ENCODE data around the gene SYT17. TPM values are rescaled to one million over a fixed set of nuclear protein-coding genes. Genes with fewer than 3 reads are reported as not detected.

The SYT17 gene
- total RNA-seq, 2 experiments from 2014 or later: not detected

- POLR2A ChIA-PET: no interaction called here
Measured at GRCh38 chr16:19143599-19143956, 24.5 kb upstream of the SYT17 start.

GRCh38 chr16:19145010-19145409, 23.0 kb upstream of the SYT17 start:
- Mint-ChIP-seq H3K4me1 (ENCODE audit: low read depth) (no peaks in the 10 kb centered on the region), H3K27me3 (ENCODE audit: low read depth) (peaks cover 5% of the 10 kb centered on the region), H3K27ac (no peak overlapping the region), H3K9me3 (ENCODE audit: insufficient read depth) (no peaks in the 10 kb centered on the region), H3K36me3 (ENCODE audit: low read depth) (no peaks in the 10 kb centered on the region), H3K4me3 (no peak overlapping the region)
- CTCF ChIA-PET: interaction anchor here (0.9 to 1.5 kb wide), 2 partner anchors 26 to 59 kb away, joined by 3 to 4 read pairs; no protein-coding TSS in a partner anchor
- DNase-seq: no peak
- POLR2A ChIA-PET: no interaction called here
- no peak for ATAC-seq

More at GRCh38 chr16:19143599-19143956, 24.5 kb upstream of the SYT17 start:
- H3K27me3 Mint-ChIP-seq (ENCODE audit: low read depth): peaks cover 6% of the 10 kb centered on the region
- no peak for DNase-seq
- CTCF ChIA-PET: no interaction called here
- no peaks in the 10 kb centered on the region for H3K9me3 Mint-ChIP-seq (ENCODE audit: insufficient read depth)
- no peaks in the 10 kb centered on the region for H3K4me1 Mint-ChIP-seq (ENCODE audit: low read depth)
- no peak overlapping the region for H3K4me3 Mint-ChIP-seq
- H3K27ac Mint-ChIP-seq: no peak overlapping the region
- H3K36me3 Mint-ChIP-seq (ENCODE audit: low read depth): no peaks in the 10 kb centered on the region
- no peak for ATAC-seq

- ChIA-PET POLR2A (interaction anchor here (0.6 kb wide), 1 partner anchor 13 kb away, joined by 3 read pairs; no protein-coding TSS in a partner anchor), CTCF (interaction anchor here (0.8 kb wide), 1 partner anchor 212 kb away, joined by 3 read pairs; no protein-coding TSS in a partner anchor)
- Mint-ChIP-seq H3K27me3 (ENCODE audit: low read depth) (peaks cover 2% of the 10 kb centered on the region), H3K27ac (no peak overlapping the region), H3K4me1 (ENCODE audit: low read depth) (no peaks in the 10 kb centered on the region), H3K9me3 (ENCODE audit: insufficient read depth) (no peaks in the 10 kb centered on the region), H3K4me3 (no peak overlapping the region), H3K36me3 (ENCODE audit: low read depth) (no peaks in the 10 kb centered on the region)
- ATAC-seq: no peak
- DNase-seq: no peak
Measured at GRCh38 chr16:19147126-19147525, 20.9 kb upstream of the SYT17 start.

GRCh38 chr16:19147627-19148026, 20.4 kb upstream of the SYT17 start:
- Mint-ChIP-seq H3K27me3 (ENCODE audit: low read depth) (peaks cover 2% of the 10 kb centered on the region), H3K4me3 (no peak overlapping the region), H3K4me1 (ENCODE audit: low read depth) (no peaks in the 10 kb centered on the region), H3K36me3 (ENCODE audit: low read depth) (no peaks in the 10 kb centered on the region), H3K27ac (no peak overlapping the region), H3K9me3 (ENCODE audit: insufficient read depth) (no peaks in the 10 kb centered on the region)
- ChIA-PET POLR2A (no interaction called here), CTCF (interaction anchor here (0.8 kb wide), 1 partner anchor 212 kb away, joined by 3 read pairs; no protein-coding TSS in a partner anchor)
- no peak for ATAC-seq
- no peak for DNase-seq

GRCh38 chr16:19148189-19148588, 19.9 kb upstream of the SYT17 start:
- peaks cover 3% of the 10 kb centered on the region for H3K27me3 Mint-ChIP-seq (ENCODE audit: low read depth)
- no peak overlapping the region for H3K27ac Mint-ChIP-seq
- H3K9me3 Mint-ChIP-seq (ENCODE audit: insufficient read depth): no peaks in the 10 kb centered on the region
- no peak overlapping the region for H3K4me3 Mint-ChIP-seq
- ChIA-PET POLR2A (no interaction called here), CTCF (interaction anchor here (0.8 kb wide), 1 partner anchor 213 kb away, joined by 3 read pairs; no protein-coding TSS in a partner anchor)
- DNase-seq: no peak
- H3K4me1 Mint-ChIP-seq (ENCODE audit: low read depth): no peaks in the 10 kb centered on the region
- H3K36me3 Mint-ChIP-seq (ENCODE audit: low read depth): no peaks in the 10 kb centered on the region
- ATAC-seq: no peak

GRCh38 chr16:19151310-19151709, 16.7 kb upstream of the SYT17 start:
- ChIA-PET CTCF (no interaction called here), POLR2A (no interaction called here)
- DNase-seq (no peak), ATAC-seq (no peak)
- H3K4me1 Mint-ChIP-seq (ENCODE audit: low read depth): no peaks in the 10 kb centered on the region
- H3K27ac Mint-ChIP-seq: no peak overlapping the region
- H3K36me3 Mint-ChIP-seq (ENCODE audit: low read depth): no peaks in the 10 kb centered on the region
- no peaks in the 10 kb centered on the region for H3K9me3 Mint-ChIP-seq (ENCODE audit: insufficient read depth)
- peaks cover 14% of the 10 kb centered on the region for H3K27me3 Mint-ChIP-seq (ENCODE audit: low read depth)
- no peak overlapping the region for H3K4me3 Mint-ChIP-seq

GRCh38 chr16:19152042-19152441, 16.0 kb upstream of the SYT17 start:
- Mint-ChIP-seq H3K4me3 (no peak overlapping the region), H3K36me3 (ENCODE audit: low read depth) (no peaks in the 10 kb centered on the region), H3K27ac (no peak overlapping the region), H3K9me3 (ENCODE audit: insufficient read depth) (no peaks in the 10 kb centered on the region), H3K4me1 (ENCODE audit: low read depth) (no peaks in the 10 kb centered on the region), H3K27me3 (ENCODE audit: low read depth) (peaks cover 17% of the 10 kb centered on the region)
- CTCF ChIA-PET: no interaction called here
- DNase-seq: no peak
- POLR2A ChIA-PET: no interaction called here
- no peak for ATAC-seq

- Mint-ChIP-seq H3K9me3 (ENCODE audit: insufficient read depth) (no peaks in the 10 kb centered on the region), H3K27ac (no peak overlapping the region), H3K36me3 (ENCODE audit: low read depth) (no peaks in the 10 kb centered on the region), H3K4me3 (no peak overlapping the region), H3K27me3 (ENCODE audit: low read depth) (peaks cover 17% of the 10 kb centered on the region), H3K4me1 (ENCODE audit: low read depth) (no peaks in the 10 kb centered on the region)
- ChIA-PET CTCF (no interaction called here), POLR2A (no interaction called here)
- ATAC-seq (no peak), DNase-seq (no peak)
Measured at GRCh38 chr16:19153876-19154275, 14.2 kb upstream of the SYT17 start.

GRCh38 chr16:19162085-19162484, 6.0 kb upstream of the SYT17 start:
- no peak for ATAC-seq
- DNase-seq: no peak
- ChIA-PET CTCF (interaction anchor here (1.3 kb wide), 1 partner anchor 19 kb away, joined by 3 read pairs; no protein-coding TSS in a partner anchor), POLR2A (no interaction called here)
- no peaks in the 10 kb centered on the region for H3K9me3 Mint-ChIP-seq (ENCODE audit: insufficient read depth)
- H3K36me3 Mint-ChIP-seq (ENCODE audit: low read depth): no peaks in the 10 kb centered on the region
- H3K4me1 Mint-ChIP-seq (ENCODE audit: low read depth): no peaks in the 10 kb centered on the region
- H3K4me3 Mint-ChIP-seq: no peak overlapping the region
- H3K27me3 Mint-ChIP-seq (ENCODE audit: low read depth): peaks cover 4% of the 10 kb centered on the region
- no peak overlapping the region for H3K27ac Mint-ChIP-seq

- H3K27me3 Mint-ChIP-seq (ENCODE audit: low read depth): peaks cover 4% of the 10 kb centered on the region
- no peak overlapping the region for H3K4me3 Mint-ChIP-seq
- DNase-seq: no peak
- no peaks in the 10 kb centered on the region for H3K36me3 Mint-ChIP-seq (ENCODE audit: low read depth)
- ATAC-seq: no peak
- CTCF ChIA-PET: no interaction called here
- no peaks in the 10 kb centered on the region for H3K4me1 Mint-ChIP-seq (ENCODE audit: low read depth)
- no peaks in the 10 kb centered on the region for H3K9me3 Mint-ChIP-seq (ENCODE audit: insufficient read depth)
- POLR2A ChIA-PET: no interaction called here
- no peak overlapping the region for H3K27ac Mint-ChIP-seq
Measured at GRCh38 chr16:19163215-19163614, 4.8 kb upstream of the SYT17 start.

GRCh38 chr16:19164285-19164684, 3.8 kb upstream of the SYT17 start:
- ATAC-seq (no peak), DNase-seq (no peak)
- ChIA-PET CTCF (no interaction called here), POLR2A (no interaction called here)
- no peaks in the 10 kb centered on the region for H3K4me1 Mint-ChIP-seq (ENCODE audit: low read depth)
- peaks cover 7% of the 10 kb centered on the region for H3K27me3 Mint-ChIP-seq (ENCODE audit: low read depth)
- H3K27ac Mint-ChIP-seq: no peak overlapping the region
- H3K36me3 Mint-ChIP-seq (ENCODE audit: low read depth): no peaks in the 10 kb centered on the region
- H3K9me3 Mint-ChIP-seq (ENCODE audit: insufficient read depth): no peaks in the 10 kb centered on the region
- H3K4me3 Mint-ChIP-seq: no peak overlapping the region

GRCh38 chr16:19165101-19165500, 2.9 kb upstream of the SYT17 start:
- H3K9me3 Mint-ChIP-seq (ENCODE audit: insufficient read depth): no peaks in the 10 kb centered on the region
- no peak for DNase-seq
- ChIA-PET POLR2A (no interaction called here), CTCF (no interaction called here)
- ATAC-seq: no peak
- H3K27me3 Mint-ChIP-seq (ENCODE audit: low read depth): peaks cover 15% of the 10 kb centered on the region
- no peak overlapping the region for H3K4me3 Mint-ChIP-seq
- no peak overlapping the region for H3K27ac Mint-ChIP-seq
- H3K36me3 Mint-ChIP-seq (ENCODE audit: low read depth): no peaks in the 10 kb centered on the region
- H3K4me1 Mint-ChIP-seq (ENCODE audit: low read depth): no peaks in the 10 kb centered on the region

- no peaks in the 10 kb centered on the region for H3K36me3 Mint-ChIP-seq (ENCODE audit: low read depth)
- CTCF ChIA-PET: no interaction called here
- no peak overlapping the region for H3K4me3 Mint-ChIP-seq
Measured at GRCh38 chr16:19166500-19166899, 1.5 kb upstream of the SYT17 start.

More at GRCh38 chr16:19166500-19166899, 1.5 kb upstream of the SYT17 start:
- H3K27ac Mint-ChIP-seq: no peak overlapping the region
- POLR2A ChIA-PET: no interaction called here
- peaks cover 18% of the 10 kb centered on the region for H3K27me3 Mint-ChIP-seq (ENCODE audit: low read depth)
- no peaks in the 10 kb centered on the region for H3K4me1 Mint-ChIP-seq (ENCODE audit: low read depth)
- ATAC-seq (no peak), DNase-seq (no peak)
- no peaks in the 10 kb centered on the region for H3K9me3 Mint-ChIP-seq (ENCODE audit: insufficient read depth)

Measured in activated CD8-positive, alpha-beta T cell treated with anti-CD3 and anti-CD28 coated beads, Interleukin-2, amount 10 ng/mL, durations not matched to agents 7 days and 5 days (primary cell).